Left ventricle myocardium inferior (tissue), 1 donor: ENCODE data around the gene ENDOG. TPM values are rescaled to one million over a fixed set of nuclear protein-coding genes. Genes with fewer than 3 reads are reported as not detected.

Experiments used
- DNase-seq: peaks from one replicate; pipeline ENCODE4 v3.0.0-alpha.2; 2020
- H3K27ac ChIP-seq: fragments of 200-600 bp; replicated peaks from 2 replicates; pipeline ENCODE4 v1.8.0; 2021
- H3K27me3 ChIP-seq: fragments of 200-600 bp; 2 replicates; pipeline ENCODE4 v1.8.0; 2021; ENCODE audit warnings: low read depth
- H3K36me3 ChIP-seq: fragments of 200-600 bp; 2 replicates; pipeline ENCODE4 v1.8.0; 2021
- H3K4me1 ChIP-seq: fragments of 200-600 bp; 2 replicates; pipeline ENCODE4 v1.8.0; 2021
- H3K4me3 ChIP-seq: fragments of 200-600 bp; 2 replicates; pipeline ENCODE4 v1.8.0; 2021; ENCODE audit warnings: mild to moderate bottlenecking, moderate library complexity
- H3K9me3 ChIP-seq: fragments of 200-600 bp; replicated peaks from 2 replicates; pipeline ENCODE4 v1.8.0; 2021
- intact Hi-C: fragments of 100-400 bp; cut with micrococcal nuclease; formaldehyde crosslinking; loops from one replicate; pipeline ENCODE4 v1.11.0; 2022
- long read RNA-seq: library from polyadenylated mRNA; unstranded; transcript quantifications from one replicate; pipeline ENCODE4 v2.0.0, GENCODE V29; 2021
- total RNA-seq: library from RNA; stranded (reverse); fragmentation: NEBNext Ultra II Directional; extraction: Animal tissue kit (Norgen Biotek cat#: 25700); gene quantifications from one replicate; pipeline ENCODE4 v1.2.1, GENCODE V29; 2021
- TF ChIP-seq, protein P1 (sequence below): fragments of 200-600 bp; IDR thresholded peaks from 2 replicates; pipeline ENCODE4 v1.8.0; 2021; ENCODE audit warnings: antibody characterized with exemption, mild to moderate bottlenecking, borderline replicate concordance
- donor health status: DM: no; HTN: yes; CAD: no; lungs with severe emphysema.

ENDOG gene
- total RNA-seq: 75.3 TPM
- long read RNA-seq, transcript ENDOG-201 (3 exons, 1,172 nt): major isoform, 128 of 140 reads
- long read RNA-seq, partial matches to known transcripts: 4 of 140 reads
- long read RNA-seq, other reads (novel, unspliced or antisense): 8 of 140 reads

DNA sequence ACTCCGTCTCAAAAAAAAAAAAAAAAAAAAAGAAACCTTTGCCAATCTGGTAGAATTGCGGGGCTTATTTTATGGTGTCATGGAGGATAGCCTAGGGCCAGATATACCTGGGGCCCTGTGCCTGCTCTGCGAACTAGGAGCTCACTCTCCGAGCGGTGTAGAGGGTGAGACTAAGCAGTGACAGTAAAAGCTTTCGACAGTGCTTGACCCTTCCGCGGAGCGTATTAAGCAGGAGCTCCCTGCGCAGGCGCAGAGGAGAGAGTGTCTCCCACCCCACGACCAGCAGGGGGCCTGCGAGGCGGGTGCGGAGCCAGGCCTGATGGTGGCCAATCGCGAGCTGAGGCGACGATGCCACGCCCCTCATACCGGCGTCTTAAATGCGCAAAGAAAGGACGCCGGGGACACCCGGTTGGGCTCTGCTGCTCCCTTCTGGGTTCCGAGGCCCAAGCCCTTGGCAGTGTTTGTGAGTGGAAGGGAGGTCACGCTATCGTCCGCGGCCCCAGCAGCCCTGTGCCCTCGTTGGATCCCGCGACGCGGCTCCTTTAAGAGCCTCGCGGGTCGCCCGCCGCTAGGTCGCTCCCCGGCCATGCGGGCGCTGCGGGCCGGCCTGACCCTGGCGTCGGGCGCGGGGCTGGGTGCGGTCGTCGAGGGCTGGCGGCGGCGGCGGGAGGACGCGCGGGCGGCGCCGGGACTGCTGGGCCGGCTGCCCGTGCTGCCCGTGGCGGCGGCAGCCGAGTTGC is at the start of gene ENDOG:
TSS of gene ENDOG (plus strand) at position 402 of the 740 bp plus-strand sequence. CDS start at position 587, 185 bp downstream.
- H3K9me3 ChIP-seq: no peaks in the 10 kb centered on the region
- peak within 1 kb of the TSS; percentile 97 for H3K27ac ChIP-seq
- peaks cover 22% of the 10 kb centered on the region for H3K4me1 ChIP-seq
- TF ChIP-seq, protein P1, sequence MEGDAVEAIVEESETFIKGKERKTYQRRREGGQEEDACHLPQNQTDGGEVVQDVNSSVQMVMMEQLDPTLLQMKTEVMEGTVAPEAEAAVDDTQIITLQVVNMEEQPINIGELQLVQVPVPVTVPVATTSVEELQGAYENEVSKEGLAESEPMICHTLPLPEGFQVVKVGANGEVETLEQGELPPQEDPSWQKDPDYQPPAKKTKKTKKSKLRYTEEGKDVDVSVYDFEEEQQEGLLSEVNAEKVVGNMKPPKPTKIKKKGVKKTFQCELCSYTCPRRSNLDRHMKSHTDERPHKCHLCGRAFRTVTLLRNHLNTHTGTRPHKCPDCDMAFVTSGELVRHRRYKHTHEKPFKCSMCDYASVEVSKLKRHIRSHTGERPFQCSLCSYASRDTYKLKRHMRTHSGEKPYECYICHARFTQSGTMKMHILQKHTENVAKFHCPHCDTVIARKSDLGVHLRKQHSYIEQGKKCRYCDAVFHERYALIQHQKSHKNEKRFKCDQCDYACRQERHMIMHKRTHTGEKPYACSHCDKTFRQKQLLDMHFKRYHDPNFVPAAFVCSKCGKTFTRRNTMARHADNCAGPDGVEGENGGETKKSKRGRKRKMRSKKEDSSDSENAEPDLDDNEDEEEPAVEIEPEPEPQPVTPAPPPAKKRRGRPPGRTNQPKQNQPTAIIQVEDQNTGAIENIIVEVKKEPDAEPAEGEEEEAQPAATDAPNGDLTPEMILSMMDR: peak; percentile 97
- H3K27me3 ChIP-seq: no peaks in the 10 kb centered on the region
- intact Hi-C loops: no loop called here
- peak within 1 kb of the TSS; percentile 78 for H3K4me3 ChIP-seq
- peak; percentile 98 for DNase-seq
- H3K36me3 ChIP-seq: peaks cover 26% of the 10 kb centered on the region

DNA sequence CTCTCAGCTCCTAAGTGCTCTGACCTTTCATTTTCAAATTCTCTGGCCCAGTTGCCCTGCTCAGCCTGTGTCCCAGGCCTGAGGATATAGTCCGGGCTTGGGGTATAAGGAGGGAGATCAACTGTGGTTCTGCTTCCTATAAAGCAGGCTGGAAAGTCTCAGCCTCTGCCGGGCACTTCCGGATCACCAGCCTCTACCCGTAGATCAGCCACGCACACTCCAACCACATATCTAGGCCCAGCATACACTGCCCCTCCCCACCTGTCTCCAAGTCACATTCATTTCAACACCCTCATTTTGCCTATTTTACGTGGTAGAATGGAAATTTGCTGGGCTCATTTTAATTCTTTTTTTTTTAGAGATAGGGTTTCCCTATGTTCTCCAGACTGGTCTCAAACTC is 49.7 kb upstream of the ENDOG start:
- TF ChIP-seq, protein P1: no peak
- Histone ChIP-seq H3K4me1 (peaks cover 43% of the 10 kb centered on the region), H3K27me3 (no peaks in the 10 kb centered on the region), H3K27ac (no peak overlapping the region), H3K36me3 (no peaks in the 10 kb centered on the region), H3K9me3 (no peaks in the 10 kb centered on the region), H3K4me3 (no peak overlapping the region)
- no peak for DNase-seq
- intact Hi-C loops: no loop called here

DNA sequence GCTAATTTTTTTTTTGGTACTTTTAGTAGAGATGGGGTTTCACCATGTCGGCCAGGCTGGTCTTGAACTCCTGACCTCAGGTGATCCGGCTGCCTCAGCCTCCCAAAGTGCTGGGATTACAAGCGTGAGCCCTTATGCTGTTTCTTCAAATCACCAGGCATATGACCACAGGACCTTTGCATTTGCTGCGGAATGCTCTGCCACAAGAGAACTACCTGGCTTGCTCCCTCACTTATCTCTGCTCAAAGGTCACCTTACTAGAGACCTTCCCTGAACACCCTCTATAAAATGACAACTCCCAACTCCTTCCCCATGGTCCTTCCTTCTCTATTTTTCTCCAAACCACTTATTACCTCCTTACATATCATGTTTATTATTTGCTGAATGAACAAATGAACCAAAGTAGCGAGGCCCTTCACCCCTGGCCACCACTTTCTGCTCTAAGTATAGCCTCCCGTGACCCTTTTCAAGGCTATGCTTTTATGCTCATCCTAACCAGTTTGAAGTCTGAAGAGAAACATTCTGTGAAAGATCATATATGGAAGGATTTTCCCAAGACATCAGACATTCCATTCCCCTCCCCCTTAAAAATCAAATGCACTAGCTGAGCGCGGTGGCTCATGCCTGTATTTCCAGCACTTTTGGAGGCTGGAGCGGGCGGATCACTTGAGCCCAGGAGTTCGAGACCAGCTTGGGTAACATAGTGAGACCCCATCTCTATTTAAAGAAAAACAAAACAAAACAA is 47.8 kb upstream of the ENDOG start:
- H3K27ac ChIP-seq: peak overlapping the region; percentile 97
- H3K4me1 ChIP-seq: peaks cover 43% of the 10 kb centered on the region
- no peaks in the 10 kb centered on the region for H3K27me3 ChIP-seq
- TF ChIP-seq, protein P1: no peak
- peak overlapping the region; percentile 87 for H3K4me3 ChIP-seq
- intact Hi-C loops: no loop called here
- no peak for DNase-seq
- no peaks in the 10 kb centered on the region for H3K9me3 ChIP-seq
- H3K36me3 ChIP-seq: no peaks in the 10 kb centered on the region

DNA sequence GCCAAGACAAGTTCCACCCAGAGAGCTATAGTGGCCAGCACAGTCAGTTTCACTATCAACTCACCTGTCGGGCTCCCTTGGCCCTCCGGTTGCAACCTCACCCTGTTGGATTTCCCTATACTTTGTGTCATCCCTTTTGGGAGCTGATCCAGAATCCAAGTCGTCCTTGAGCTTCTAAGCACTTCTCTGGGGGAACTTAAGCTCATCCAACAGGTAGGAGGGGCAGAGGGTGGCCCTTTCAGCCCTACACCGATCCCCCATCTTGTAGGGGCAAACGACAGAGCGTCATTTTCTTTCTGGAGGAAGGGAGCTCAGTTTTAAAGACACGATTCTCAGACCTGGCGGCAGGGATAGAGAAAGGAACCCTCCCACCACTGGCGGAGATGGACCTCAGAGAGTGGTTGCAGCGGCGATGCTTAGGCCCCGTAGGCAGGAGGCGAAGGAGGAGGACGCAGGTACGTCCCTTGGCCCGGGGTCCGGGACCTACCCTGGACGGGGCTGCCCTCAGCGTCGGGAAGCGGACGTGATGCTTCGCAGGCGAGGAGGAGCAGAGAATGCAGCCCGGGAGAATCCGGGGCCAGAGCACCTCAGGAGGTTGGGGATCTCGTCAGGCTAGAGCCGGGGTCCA is 47.1 kb upstream of the ENDOG start:
- TF ChIP-seq, protein P1: no peak
- Histone ChIP-seq H3K9me3 (peaks cover 7% of the 10 kb centered on the region), H3K27me3 (no peaks in the 10 kb centered on the region), H3K4me3 (peak overlapping the region; percentile 87), H3K4me1 (peaks cover 43% of the 10 kb centered on the region), H3K36me3 (no peaks in the 10 kb centered on the region), H3K27ac (peak overlapping the region; percentile 97)
- intact Hi-C loops: no loop called here
- DNase-seq: no peak

DNA sequence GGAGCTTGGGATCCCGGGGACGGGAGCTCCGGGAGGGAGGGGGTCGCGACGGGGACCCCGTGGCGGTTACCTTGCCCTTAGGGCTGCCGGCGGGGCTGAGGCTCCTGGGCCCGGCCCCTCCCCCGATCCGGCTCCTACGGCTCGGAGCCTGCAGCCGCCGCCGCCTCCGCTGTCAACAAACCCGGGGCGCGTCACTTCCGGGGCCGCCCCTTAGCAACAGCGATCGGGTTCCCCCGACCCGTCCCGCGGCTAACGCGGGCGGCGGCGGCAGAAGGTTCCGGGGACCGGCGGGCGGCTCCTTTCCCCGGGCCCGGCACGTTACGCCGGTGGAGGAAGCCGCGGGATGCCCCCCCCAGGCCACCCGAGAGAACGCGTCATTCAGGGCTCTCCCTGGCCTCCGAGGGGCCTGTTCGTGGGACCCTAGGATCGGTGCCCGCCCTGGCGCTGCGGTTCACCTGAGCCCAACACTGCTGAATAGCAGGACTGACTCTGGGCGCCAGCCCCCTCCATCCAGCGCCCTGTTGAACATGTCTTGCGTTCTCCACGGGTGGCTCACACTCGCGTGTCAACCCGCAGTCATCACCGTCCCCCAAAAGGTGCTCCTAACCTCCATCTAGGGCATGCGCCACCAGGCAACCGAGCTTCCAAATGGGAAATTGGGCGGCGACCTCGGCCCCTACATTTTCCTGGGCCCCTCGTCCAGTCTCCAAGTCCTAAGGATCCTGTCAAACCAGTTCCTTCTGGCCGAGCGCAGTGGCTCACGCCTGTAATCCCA is 46.4 kb upstream of the ENDOG start, which contains the start of gene ZER1:
TSS of gene ZER1 (minus strand) at position 183 of the 775 bp plus-strand sequence. CDS start 16,362 bp downstream, outside the sequence.
- intact Hi-C loops: no loop called here
- Histone ChIP-seq H3K27me3 (no peaks in the 10 kb centered on the region), H3K4me1 (peaks cover 43% of the 10 kb centered on the region), H3K4me3 (peak within 1 kb of the TSS; percentile 87), H3K27ac (peak within 1 kb of the TSS; percentile 97), H3K36me3 (no peaks in the 10 kb centered on the region), H3K9me3 (peaks cover 11% of the 10 kb centered on the region)
- TF ChIP-seq, protein P1: no peak
- peak; percentile 95 for DNase-seq
